ENCODE measurements around the gene BTBD19. TPM values are rescaled to one million over a fixed set of nuclear protein-coding genes. Genes with fewer than 3 reads are reported as not detected.

BTBD19 gene
- total and polyA plus RNA-seq, 2 of the 4 experiments (the other 2 are of a cell fraction) = 0.90 to 17.2 TPM

DNA sequence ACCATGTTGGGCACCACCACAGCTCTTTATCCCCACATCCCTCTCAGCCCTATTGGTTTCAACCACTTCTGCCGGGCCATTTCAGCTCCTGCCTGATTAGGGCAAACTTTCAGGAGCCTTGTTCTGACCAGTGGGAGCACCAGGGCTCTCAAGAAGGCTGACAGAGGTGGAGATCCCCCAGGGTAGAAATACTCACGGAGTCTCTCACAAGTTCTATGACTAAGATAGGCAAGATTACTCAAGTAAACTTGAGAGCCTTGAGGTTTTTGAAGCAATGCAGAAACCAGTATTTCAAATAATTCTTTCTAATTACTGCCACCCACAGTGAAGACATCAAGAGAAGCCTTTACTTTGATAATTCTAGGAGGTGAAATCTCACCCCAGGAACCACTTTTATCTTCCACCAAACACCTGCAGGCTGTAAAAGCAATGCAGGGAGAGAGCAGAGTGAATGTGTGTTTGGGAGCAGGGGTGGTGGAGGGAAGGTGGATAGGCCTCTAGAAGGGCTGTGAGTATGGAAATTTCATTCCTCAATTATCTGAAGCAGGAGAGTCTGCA lies 41.3 kb downstream of the BTBD19 start:
- H3K27me3 ChIP-seq (ENCODE audit: control insufficient read depth, insufficient read depth, low read length) = no peaks in the 10 kb centered on the region
- no peak overlapping the region for H3K56ac ChIP-seq (ENCODE audit: extremely low read depth, insufficient read depth, low read length)
- no peaks in the 10 kb centered on the region; the same call in 1 of the 2 replicates for H3K9me1 ChIP-seq (ENCODE audit: insufficient read depth, low read length)
- no peak overlapping the region for H3K4me2 ChIP-seq (ENCODE audit: low read depth, low read length)
- H3K27ac ChIP-seq (ENCODE audit: insufficient read depth, low read length) = no peak overlapping the region
- no peaks in the 10 kb centered on the region for H3K9me3 ChIP-seq (ENCODE audit: control insufficient read depth, insufficient read depth, low read length)
- 60% methylated on average over 1 of the region's 2 CpGs; no CpG with 5 or more reads in 1 of the 2 experiments for WGBS, 2 experiments (ENCODE audit: extremely low coverage in 2 of 2, insufficient read length in 1 of 2)
- BruUV-seq (replicated peaks) = no TSS peak
- no peak overlapping the region for H2BK20ac ChIP-seq (ENCODE audit: low read depth, low read length)
- H3K36me3 ChIP-seq (ENCODE audit: control insufficient read depth, insufficient read depth, low read length) = peaks cover 4% of the 10 kb centered on the region; the same call in 1 of the 2 replicates
- no peak for TF ChIP-seq SMC3 (IDR thresholded peaks at IDR 0.05; ENCODE audit: low read depth, low read length)
- TF ChIP-seq, protein P1, sequence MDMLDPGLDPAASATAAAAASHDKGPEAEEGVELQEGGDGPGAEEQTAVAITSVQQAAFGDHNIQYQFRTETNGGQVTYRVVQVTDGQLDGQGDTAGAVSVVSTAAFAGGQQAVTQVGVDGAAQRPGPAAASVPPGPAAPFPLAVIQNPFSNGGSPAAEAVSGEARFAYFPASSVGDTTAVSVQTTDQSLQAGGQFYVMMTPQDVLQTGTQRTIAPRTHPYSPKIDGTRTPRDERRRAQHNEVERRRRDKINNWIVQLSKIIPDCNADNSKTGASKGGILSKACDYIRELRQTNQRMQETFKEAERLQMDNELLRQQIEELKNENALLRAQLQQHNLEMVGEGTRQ (IDR thresholded peaks at IDR 0.05; ENCODE audit: low read depth, low read length) = no peak
- no peak for TF ChIP-seq FOS (IDR thresholded peaks at IDR 0.05; ENCODE audit: low read depth, low read length)
- TF ChIP-seq MXI1 (IDR thresholded peaks at IDR 0.05; ENCODE audit: borderline replicate concordance, low read depth, low read length) = no peak
- TF ChIP-seq CHD1 (IDR thresholded peaks at IDR 0.05; ENCODE audit: low read depth, low read length) = no peak
- no peak for TF ChIP-seq RCOR1 (IDR thresholded peaks at IDR 0.05; ENCODE audit: insufficient replicate concordance, low read length)
- TF ChIP-seq, protein P2, sequence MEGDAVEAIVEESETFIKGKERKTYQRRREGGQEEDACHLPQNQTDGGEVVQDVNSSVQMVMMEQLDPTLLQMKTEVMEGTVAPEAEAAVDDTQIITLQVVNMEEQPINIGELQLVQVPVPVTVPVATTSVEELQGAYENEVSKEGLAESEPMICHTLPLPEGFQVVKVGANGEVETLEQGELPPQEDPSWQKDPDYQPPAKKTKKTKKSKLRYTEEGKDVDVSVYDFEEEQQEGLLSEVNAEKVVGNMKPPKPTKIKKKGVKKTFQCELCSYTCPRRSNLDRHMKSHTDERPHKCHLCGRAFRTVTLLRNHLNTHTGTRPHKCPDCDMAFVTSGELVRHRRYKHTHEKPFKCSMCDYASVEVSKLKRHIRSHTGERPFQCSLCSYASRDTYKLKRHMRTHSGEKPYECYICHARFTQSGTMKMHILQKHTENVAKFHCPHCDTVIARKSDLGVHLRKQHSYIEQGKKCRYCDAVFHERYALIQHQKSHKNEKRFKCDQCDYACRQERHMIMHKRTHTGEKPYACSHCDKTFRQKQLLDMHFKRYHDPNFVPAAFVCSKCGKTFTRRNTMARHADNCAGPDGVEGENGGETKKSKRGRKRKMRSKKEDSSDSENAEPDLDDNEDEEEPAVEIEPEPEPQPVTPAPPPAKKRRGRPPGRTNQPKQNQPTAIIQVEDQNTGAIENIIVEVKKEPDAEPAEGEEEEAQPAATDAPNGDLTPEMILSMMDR (conservative IDR thresholded peaks at IDR 0.05; ENCODE audit: low read depth, low read length) = no peak
- TF ChIP-seq NFE2L2 (IDR thresholded peaks at IDR 0.05; ENCODE audit: low read depth, low read length) = no peak
- TF ChIP-seq POLR2A (IDR thresholded peaks at IDR 0.05; ENCODE audit: low read depth, low read length) = no peak
- TF ChIP-seq BHLHE40 (IDR thresholded peaks at IDR 0.05; ENCODE audit: low read depth, low read length) = no peak
- TF ChIP-seq MAZ (IDR thresholded peaks at IDR 0.05; ENCODE audit: borderline replicate concordance, low read depth, low read length) = no peak
- TF ChIP-seq, protein P3, sequence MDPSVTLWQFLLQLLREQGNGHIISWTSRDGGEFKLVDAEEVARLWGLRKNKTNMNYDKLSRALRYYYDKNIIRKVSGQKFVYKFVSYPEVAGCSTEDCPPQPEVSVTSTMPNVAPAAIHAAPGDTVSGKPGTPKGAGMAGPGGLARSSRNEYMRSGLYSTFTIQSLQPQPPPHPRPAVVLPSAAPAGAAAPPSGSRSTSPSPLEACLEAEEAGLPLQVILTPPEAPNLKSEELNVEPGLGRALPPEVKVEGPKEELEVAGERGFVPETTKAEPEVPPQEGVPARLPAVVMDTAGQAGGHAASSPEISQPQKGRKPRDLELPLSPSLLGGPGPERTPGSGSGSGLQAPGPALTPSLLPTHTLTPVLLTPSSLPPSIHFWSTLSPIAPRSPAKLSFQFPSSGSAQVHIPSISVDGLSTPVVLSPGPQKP (IDR thresholded peaks at IDR 0.05; ENCODE audit: borderline replicate concordance, low read depth, low read length) = no peak
- TF ChIP-seq RFX5 (IDR thresholded peaks at IDR 0.05; ENCODE audit: low read depth, low read length) = no peak
- no peak for TF ChIP-seq RAD21 (IDR thresholded peaks at IDR 0.05; ENCODE audit: low read length)
- TF ChIP-seq CEBPB (IDR thresholded peaks at IDR 0.05; ENCODE audit: low read depth, low read length) = no peak
- TF ChIP-seq MAFK (IDR thresholded peaks at IDR 0.05; ENCODE audit: low read depth, low read length) = no peak
- H2BK5ac ChIP-seq (ENCODE audit: low read depth, low read length, poor library complexity, severe bottlenecking) = no peak overlapping the region
- no peak overlapping the region for H3K9ac ChIP-seq (ENCODE audit: low read depth, low read length)
- H4K8ac ChIP-seq (ENCODE audit: low read depth in 2 of 2, low read length in 2 of 2) = no peak overlapping the region
- H4K91ac ChIP-seq (ENCODE audit: insufficient read depth, low read depth, low read length) = no peak overlapping the region
- ATAC-seq (ENCODE audit: low read depth) (no peak; the same call in 1 of the 2 replicates), DNase-seq (peak; percentile 42)
- no peak overlapping the region for H3K18ac ChIP-seq (ENCODE audit: low read depth, low read length)
- H2AFZ ChIP-seq (replicated peaks; ENCODE audit: low read length, poor library complexity) = no peak overlapping the region
- CTCF ChIA-PET = interaction anchor here (0.6 kb wide), 1 partner anchor 1548 kb away, joined by 5 read pairs; no protein-coding TSS in a partner anchor
- H3K4me3 ChIP-seq (ENCODE audit: insufficient read depth, low read depth, low read length) = no peak overlapping the region
- no peak overlapping the region for H3K4ac ChIP-seq (ENCODE audit: low read depth, low read length)
- dilution Hi-C loops (cut with HindIII; ENCODE audit: low sequenced_read_pairs, unreplicated experiment) (no loop called here), in situ Hi-C loops (cut with MboI; ENCODE audit: low sequenced_read_pairs) (loop anchor here (25.0 kb wide), 1 partner anchor 138 kb away; the partner anchor contains the start of gene EIF2B3), intact Hi-C loops (cut with micrococcal nuclease) (no loop called here)
- no peak overlapping the region for H3K14ac ChIP-seq (replicated peaks; ENCODE audit: low read depth, low read length)
- H4K5ac ChIP-seq (ENCODE audit: low read depth, low read length) = no peak overlapping the region
- no peak overlapping the region for H2AK5ac ChIP-seq (ENCODE audit: low read depth, low read length)
- POLR2A ChIA-PET (ENCODE audit: unreplicated experiment) = no interaction called here
- no peaks in the 10 kb centered on the region for H3K4me1 ChIP-seq (ENCODE audit: control insufficient read depth, insufficient read depth, low read length)
- H3K79me1 ChIP-seq (ENCODE audit: low read depth in 1 of 2, low read length in 2 of 2) = no peaks in the 10 kb centered on the region
- no peak overlapping the region for H2BK120ac ChIP-seq (ENCODE audit: low read depth, low read length)
- H4K20me1 ChIP-seq (ENCODE audit: insufficient read depth, low read length) = no peaks in the 10 kb centered on the region
- H3K23ac ChIP-seq (ENCODE audit: low read depth, low read length) = no peak overlapping the region
- H2AK9ac ChIP-seq (replicated peaks; ENCODE audit: low read depth, low read length, poor library complexity) = no peak overlapping the region
- H2BK15ac ChIP-seq (ENCODE audit: low read depth, low read length) = no peak overlapping the region

All from IMR-90 (cell line).